IPS-18a (cell line): Measurements from ENCODE around the gene RBM43.
"Not testable (repeated sequence)": the region's sequence is repeated elsewhere in the genome, so short reads cannot be mapped to it uniquely, and the experiment has no call there.

Experiments used
- H3K27ac ChIP-seq: one replicate; pipeline ENCODE4 v1.5.1; 2013; ENCODE audit warnings: low read length
- H3K27me3 ChIP-seq: one replicate; pipeline ENCODE4 v1.6.1; 2013; ENCODE audit warnings: mild to moderate bottlenecking, low read length; ENCODE audit not compliant: control insufficient read depth, insufficient read depth
- H3K36me3 ChIP-seq: one replicate; pipeline ENCODE4 v1.6.1; 2013; ENCODE audit warnings: low read depth, low read length; ENCODE audit not compliant: control insufficient read depth
- H3K4me1 ChIP-seq: one replicate; pipeline ENCODE4 v1.6.1; 2013; ENCODE audit warnings: low read depth, low read length; ENCODE audit not compliant: control insufficient read depth
- H3K4me3 ChIP-seq: one replicate; pipeline ENCODE4 v1.5.1; 2013; ENCODE audit warnings: low read length
- H3K9ac ChIP-seq: one replicate; pipeline ENCODE4 v1.6.1; 2013; ENCODE audit warnings: mild to moderate bottlenecking, low read length, moderate library complexity
- H3K9me3 ChIP-seq: one replicate; pipeline ENCODE4 v1.6.1; 2013; ENCODE audit warnings: low read depth, low read length; ENCODE audit not compliant: control insufficient read depth

RBM43 gene

DNA sequence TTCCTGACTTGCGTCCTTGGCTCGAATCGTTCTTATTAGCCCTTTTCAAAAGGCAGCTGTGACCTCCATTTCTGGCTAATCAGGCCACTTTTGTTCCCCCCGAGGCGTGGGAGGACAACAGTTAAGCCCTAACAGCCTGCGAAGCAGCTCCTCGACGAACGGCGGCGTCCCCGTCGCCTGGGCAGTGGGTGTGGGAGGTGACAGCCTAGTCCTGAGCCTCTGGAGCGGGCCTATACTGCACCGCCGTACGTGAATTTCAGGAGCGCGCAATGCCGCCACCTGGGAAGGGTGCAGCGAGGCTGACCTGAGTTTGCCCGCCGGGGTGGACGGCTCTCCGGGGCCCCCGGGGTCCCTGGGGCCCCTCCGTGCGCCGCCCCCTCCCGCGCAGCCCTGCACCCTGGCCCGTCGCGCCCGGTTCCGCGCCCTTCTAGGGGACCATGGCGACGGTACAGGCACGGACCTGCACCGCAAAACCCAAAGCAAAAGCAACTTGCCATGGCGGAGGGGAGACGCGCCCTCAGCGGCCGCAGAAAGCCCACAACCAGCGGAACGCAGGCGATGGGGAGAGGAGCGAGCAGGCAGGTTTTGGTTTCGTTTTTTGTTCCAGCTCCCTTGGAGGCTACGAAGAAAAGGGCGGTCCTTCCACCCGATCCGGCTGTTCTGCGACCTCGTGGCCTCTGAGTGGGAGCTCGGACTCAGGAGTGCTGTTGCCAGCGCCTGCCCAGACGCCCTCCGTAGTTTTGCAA is at the start of gene RBM43:
Gene RBM43, minus strand, starts transcription at position 633 of the 746 bp plus-strand sequence. Its CDS starts 136 bp downstream, at position 497.
- H3K36me3 ChIP-seq, result no peaks in the 10 kb centered on the region
- peaks cover 13% of the 10 kb centered on the region for H3K27me3 ChIP-seq
- H3K9me3 ChIP-seq, result no peaks in the 10 kb centered on the region
- peaks cover 23% of the 10 kb centered on the region for H3K4me1 ChIP-seq
- H3K9ac ChIP-seq, result peak within 1 kb of the TSS; percentile 78
- H3K27ac ChIP-seq, result no peak within 1 kb of the TSS
- peak within 1 kb of the TSS; percentile 72 for H3K4me3 ChIP-seq

DNA sequence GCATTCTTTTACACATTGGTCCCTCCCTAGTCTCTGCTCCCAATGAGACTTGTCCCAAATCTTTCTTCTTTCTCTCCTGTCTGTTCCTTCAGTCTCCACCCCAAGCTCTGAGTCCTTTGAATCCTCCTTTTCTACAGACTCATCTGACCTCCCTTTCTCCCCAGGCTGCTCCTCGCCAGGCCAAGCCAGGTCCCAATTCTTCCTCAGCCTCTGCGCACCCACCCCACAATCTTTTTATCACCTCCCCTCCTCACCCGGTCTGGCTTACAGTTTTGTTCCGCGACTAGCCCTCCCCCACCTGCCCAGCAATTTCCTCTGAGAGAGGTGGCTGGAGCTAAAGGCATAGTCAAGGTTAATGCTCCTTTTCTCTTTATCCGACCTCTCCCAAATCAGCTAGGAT is 48.6 kb upstream of the RBM43 start:
- H3K9ac ChIP-seq, H3K36me3 ChIP-seq, H3K27me3 ChIP-seq, H3K4me1 ChIP-seq, H3K9me3 ChIP-seq, H3K27ac ChIP-seq, H3K4me3 ChIP-seq: not testable (repeated sequence)

DNA sequence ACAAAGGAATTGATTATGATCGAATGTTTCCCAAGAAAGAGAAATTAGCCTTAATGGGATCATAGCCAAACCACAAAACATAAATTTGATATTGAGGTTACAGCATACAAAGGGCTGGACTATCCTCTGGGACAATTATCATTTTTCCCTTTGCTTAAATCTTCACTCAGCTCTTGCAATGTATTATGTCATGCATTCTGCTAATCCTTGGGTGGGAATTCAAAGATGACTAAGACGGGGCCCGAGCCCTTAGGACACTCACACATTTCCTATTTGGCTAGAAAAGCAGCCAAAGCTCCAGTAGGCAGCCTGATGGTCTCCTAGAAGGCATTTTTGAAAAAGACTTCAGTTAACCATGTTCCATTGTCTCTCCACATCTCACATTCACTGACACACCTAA is 45.0 kb upstream of the RBM43 start:
- Histone ChIP-seq H3K27ac (no peak overlapping the region), H3K9me3 (no peaks in the 10 kb centered on the region), H3K27me3 (no peaks in the 10 kb centered on the region), H3K4me3 (no peak overlapping the region), H3K4me1 (no peaks in the 10 kb centered on the region), H3K9ac (no peak overlapping the region), H3K36me3 (no peaks in the 10 kb centered on the region)

DNA sequence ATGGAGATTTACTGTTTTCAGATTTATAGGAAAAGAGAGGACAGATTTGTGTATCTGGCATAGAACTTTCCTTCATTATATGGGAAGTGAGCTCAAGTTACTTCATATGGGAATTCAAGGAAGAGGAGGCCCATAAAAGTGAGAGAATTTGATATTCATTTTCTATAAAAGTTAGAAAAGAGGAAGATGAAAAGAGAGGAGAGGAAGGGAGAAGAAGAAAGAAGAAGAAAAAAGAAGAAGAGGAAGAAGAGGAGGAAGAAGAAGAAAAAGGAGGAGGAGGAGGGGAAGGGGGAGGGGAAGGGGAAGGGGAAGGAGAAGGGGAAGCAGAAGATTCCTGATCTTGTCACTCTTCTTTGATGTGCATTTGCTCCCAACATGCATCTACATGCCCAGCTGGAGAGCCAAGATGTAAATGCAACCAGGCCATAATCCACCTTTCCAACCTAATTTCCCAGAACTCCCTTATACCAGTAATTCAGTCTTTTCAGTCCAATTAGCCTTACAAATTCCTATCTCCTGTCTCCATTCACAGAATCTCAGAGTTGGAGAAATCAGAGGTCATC is 43.5 kb upstream of the RBM43 start:
- Histone ChIP-seq H3K4me1 (no peaks in the 10 kb centered on the region), H3K36me3 (no peaks in the 10 kb centered on the region), H3K4me3 (no peak overlapping the region), H3K27ac (no peak overlapping the region), H3K9me3 (no peaks in the 10 kb centered on the region), H3K9ac (no peak overlapping the region), H3K27me3 (no peaks in the 10 kb centered on the region)

DNA sequence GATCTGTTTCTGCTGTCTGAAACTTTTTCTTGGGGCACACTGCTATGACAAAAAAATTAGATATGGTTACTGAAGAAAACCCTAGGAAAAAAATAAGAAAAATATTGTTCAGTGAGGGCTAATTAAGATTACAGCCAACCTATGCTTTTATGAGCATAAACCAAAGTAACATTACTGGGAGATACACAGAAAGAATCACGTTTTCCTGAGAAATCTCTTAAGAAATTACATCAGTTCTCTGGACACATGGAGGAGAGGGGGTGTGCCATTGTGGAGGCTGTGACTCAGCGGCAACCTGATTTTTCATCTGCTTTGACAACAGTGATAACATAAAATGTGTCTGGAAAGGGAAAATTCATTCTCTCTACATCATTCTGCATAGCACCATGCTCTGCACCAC is 41.2 kb upstream of the RBM43 start:
- Histone ChIP-seq H3K4me3 (no peak overlapping the region), H3K9ac (no peak overlapping the region), H3K27me3 (no peaks in the 10 kb centered on the region), H3K36me3 (no peaks in the 10 kb centered on the region), H3K9me3 (no peaks in the 10 kb centered on the region), H3K4me1 (no peaks in the 10 kb centered on the region), H3K27ac (no peak overlapping the region)

GRCh38 chr2:151302404-151302803 is 40.7 kb upstream of the RBM43 start:
- no peak overlapping the region for H3K27ac ChIP-seq
- no peak overlapping the region for H3K4me3 ChIP-seq
- no peaks in the 10 kb centered on the region for H3K9me3 ChIP-seq
- no peak overlapping the region for H3K9ac ChIP-seq
- H3K27me3 ChIP-seq, result no peaks in the 10 kb centered on the region
- H3K36me3 ChIP-seq, result no peaks in the 10 kb centered on the region
- H3K4me1 ChIP-seq, result no peaks in the 10 kb centered on the region

DNA sequence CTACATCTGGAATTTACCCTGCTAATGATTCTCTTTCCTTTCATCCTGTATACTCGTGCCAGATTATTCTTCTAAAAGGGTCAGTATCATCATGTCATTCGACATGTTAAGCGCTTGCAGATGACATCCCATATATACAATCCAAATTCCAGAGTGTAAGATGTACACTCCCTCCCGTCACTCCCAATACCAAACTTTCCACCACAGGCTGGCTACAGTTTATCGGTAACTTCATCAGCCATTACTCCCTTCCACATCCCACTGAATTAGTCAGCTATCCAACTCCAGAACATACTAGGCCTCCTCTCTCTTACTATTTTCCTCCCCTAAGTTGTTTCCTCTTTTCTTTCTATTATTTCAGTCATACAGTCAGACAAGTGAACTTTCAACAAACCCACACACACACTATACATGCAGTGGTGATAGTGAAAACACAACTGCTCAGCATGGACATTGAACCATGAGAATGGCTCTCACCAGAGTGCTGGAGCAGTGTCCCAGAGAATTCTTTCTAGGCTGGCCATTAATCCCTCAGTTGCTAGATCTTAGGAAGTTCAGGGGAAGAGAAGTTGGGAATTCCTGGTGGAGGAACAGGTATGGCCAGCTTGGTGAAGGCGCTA is 38.4 kb upstream of the RBM43 start:
- Histone ChIP-seq H3K27me3 (no peaks in the 10 kb centered on the region), H3K27ac (no peak overlapping the region), H3K36me3 (no peaks in the 10 kb centered on the region), H3K4me3 (no peak overlapping the region), H3K9me3 (no peaks in the 10 kb centered on the region), H3K4me1 (no peaks in the 10 kb centered on the region), H3K9ac (no peak overlapping the region)

DNA sequence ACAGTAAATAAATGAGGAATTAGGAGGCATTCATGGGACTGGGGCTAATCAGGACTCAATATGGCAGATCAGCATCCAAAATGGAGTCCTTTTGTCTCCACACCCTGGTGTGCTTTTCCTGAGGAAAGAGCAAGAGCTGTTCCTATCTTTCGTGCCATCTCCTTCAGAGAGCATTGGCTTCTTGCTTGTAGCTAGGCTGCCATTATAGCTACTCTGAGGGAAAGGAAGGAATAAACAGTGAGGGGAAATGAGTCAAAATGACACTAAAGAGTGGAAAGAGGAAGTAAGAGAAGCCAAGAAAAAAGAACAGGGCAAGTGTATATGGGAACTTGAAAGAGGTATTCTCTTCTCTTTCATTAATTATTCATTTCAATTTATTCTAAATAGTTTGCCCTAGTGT is 36.2 kb upstream of the RBM43 start:
- H3K9ac ChIP-seq, result no peak overlapping the region
- H3K9me3 ChIP-seq, result no peaks in the 10 kb centered on the region
- no peaks in the 10 kb centered on the region for H3K36me3 ChIP-seq
- no peaks in the 10 kb centered on the region for H3K27me3 ChIP-seq
- H3K4me3 ChIP-seq, result no peak overlapping the region
- no peaks in the 10 kb centered on the region for H3K4me1 ChIP-seq
- H3K27ac ChIP-seq, result no peak overlapping the region

DNA sequence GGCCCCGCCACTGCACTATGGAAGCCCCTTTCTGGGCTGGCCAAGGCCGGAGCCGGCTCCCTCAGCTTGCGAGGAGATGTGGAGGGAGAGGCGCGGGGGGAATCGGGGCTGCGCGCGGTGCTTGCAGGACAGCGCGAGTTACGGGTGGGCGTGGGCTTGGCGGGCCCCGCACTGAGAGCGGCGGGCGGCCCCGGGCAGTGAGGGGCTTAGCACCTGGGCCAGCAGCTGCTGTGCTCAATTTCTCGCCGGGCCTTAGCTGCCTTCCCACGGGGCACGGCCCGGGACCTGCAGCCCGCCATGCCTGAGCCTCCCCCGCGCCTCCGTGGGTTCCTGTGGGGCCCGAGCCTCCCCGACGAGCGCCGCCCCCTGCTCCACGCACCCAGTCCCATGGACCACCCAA is 34.3 kb upstream of the RBM43 start:
- H3K36me3 ChIP-seq, H3K4me3 ChIP-seq, H3K9me3 ChIP-seq, H3K4me1 ChIP-seq, H3K9ac ChIP-seq, H3K27ac ChIP-seq, H3K27me3 ChIP-seq: not testable (repeated sequence)

DNA sequence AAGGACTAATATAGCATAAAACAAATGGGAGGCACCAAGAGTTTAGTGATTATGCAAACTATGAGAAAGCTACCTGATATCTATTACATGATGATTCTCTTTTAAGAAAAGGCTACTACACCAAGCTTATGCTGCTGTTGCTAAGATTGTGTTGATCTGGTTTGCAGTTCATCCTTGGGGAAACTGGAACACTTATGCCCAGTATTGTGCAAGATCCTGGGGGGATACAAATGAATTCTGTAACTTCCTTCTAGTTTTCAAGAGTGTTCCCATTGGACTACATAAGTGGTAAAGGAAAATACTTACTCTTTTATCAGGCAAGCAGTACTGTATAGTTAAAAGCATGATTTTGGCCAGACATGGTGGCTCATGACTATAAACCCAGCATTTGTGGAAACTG is 30.9 kb upstream of the RBM43 start:
- no peak overlapping the region for H3K27ac ChIP-seq
- H3K36me3 ChIP-seq, result no peaks in the 10 kb centered on the region
- no peaks in the 10 kb centered on the region for H3K9me3 ChIP-seq
- no peak overlapping the region for H3K4me3 ChIP-seq
- H3K4me1 ChIP-seq, result peaks cover 7% of the 10 kb centered on the region
- no peak overlapping the region for H3K9ac ChIP-seq
- peaks cover 6% of the 10 kb centered on the region for H3K27me3 ChIP-seq

- Histone ChIP-seq H3K4me1 (peaks cover 7% of the 10 kb centered on the region), H3K9me3 (no peaks in the 10 kb centered on the region), H3K9ac (no peak overlapping the region), H3K27ac (no peak overlapping the region), H3K27me3 (peaks cover 6% of the 10 kb centered on the region), H3K36me3 (no peaks in the 10 kb centered on the region), H3K4me3 (no peak overlapping the region)
Observed at GRCh38 chr2:151292141-151292540, 30.5 kb upstream of the RBM43 start.

DNA sequence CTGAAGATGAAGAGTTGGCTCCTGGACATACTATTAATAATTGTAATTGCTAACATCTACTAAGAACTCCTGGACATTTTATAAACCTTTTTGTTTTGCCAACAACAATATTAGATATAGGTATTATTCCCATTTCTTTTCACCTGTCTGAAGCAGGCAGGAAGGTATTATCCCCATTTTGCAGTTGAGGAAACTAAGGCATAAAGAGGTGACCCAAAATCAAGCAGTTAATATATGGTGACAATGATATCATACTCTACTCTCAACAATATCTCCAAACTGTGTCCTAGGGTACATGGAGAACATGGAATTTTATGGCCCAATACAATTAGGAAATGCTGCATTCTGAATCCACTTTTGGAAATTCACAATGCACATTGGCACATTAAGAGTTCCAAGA is 29.6 kb upstream of the RBM43 start:
- no peaks in the 10 kb centered on the region for H3K36me3 ChIP-seq
- no peak overlapping the region for H3K4me3 ChIP-seq
- no peak overlapping the region for H3K9ac ChIP-seq
- H3K4me1 ChIP-seq, result peaks cover 7% of the 10 kb centered on the region
- no peak overlapping the region for H3K27ac ChIP-seq
- H3K27me3 ChIP-seq, result peaks cover 6% of the 10 kb centered on the region
- no peaks in the 10 kb centered on the region for H3K9me3 ChIP-seq
